Measurements from ENCODE around the gene TCP1. TPM values are rescaled to one million over a fixed set of nuclear protein-coding genes. Genes with fewer than 3 reads are reported as not detected.

The TCP1 gene
- total RNA-seq, 1 experiment from 2014 or later = 159 TPM

DNA sequence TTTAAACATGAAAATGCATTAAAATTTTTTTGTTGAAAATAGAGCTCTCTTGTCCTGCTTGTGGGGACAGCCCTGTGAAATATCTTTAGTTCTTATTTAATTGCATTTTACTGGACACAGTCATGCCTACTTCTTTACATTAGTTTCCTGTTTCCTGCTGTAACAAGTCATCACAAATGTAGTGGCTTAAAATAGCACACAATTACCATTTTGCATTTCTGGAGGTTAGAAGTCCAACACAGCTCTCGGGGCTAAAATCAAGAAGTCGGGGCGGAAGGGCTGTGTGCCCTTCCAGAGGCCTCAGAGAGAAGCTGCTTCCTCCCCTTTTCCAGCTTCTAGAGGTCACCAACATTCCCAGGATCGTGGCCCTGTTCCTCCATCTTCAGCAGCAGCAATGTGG is 40.1 kb upstream of the TCP1 start:
- Histone ChIP-seq H3K4me2 (no peak overlapping the region), H4K20me1 (ENCODE audit: insufficient read depth) (no peaks in the 10 kb centered on the region), H3K27me3 (ENCODE audit: insufficient read depth, low read depth) (no peaks in the 10 kb centered on the region; the same call in 1 of the 2 replicates), H3K4me1 (replicated peaks; ENCODE audit: insufficient read depth) (no peaks in the 10 kb centered on the region), H3K79me2 (ENCODE audit: low read depth) (no peaks in the 10 kb centered on the region), H3K4me3 (no peak overlapping the region), H3K27ac (no peak overlapping the region), H3F3A (ENCODE audit: insufficient read depth, low read depth) (no peaks in the 10 kb centered on the region), H3K36me3 (ENCODE audit: low read depth) (no peaks in the 10 kb centered on the region), H3K9me3 (ENCODE audit: insufficient read depth, low read depth) (no peaks in the 10 kb centered on the region), H2AFZ (no peak overlapping the region), H3K9me2 (ENCODE audit: insufficient read depth) (no peaks in the 10 kb centered on the region)
- intact Hi-C loops (cut with micrococcal nuclease; ENCODE audit: unreplicated experiment) = no loop called here
- TF ChIP-seq CTCF (conservative IDR thresholded peaks at IDR 0.05) (no peak), EZH2 (IDR thresholded peaks at IDR 0.05; ENCODE audit: low read depth) (no peak)
- ChIA-PET POLR2A (ENCODE audit: unreplicated experiment) (no interaction called here), CTCF (interaction anchor here (0.6 kb wide), 2 partner anchors 34 to 1256 kb away, joined by 3 to 5 read pairs; no protein-coding TSS in a partner anchor)
- no TSS peak for BruUV-seq (replicated peaks)
- no peak for DNase-seq

- no peaks in the 10 kb centered on the region for H3K36me3 ChIP-seq (ENCODE audit: low read depth)
- no peak overlapping the region for H2AFZ ChIP-seq
- TF ChIP-seq CTCF (conservative IDR thresholded peaks at IDR 0.05) = no peak
- no peak for TF ChIP-seq EZH2 (IDR thresholded peaks at IDR 0.05; ENCODE audit: low read depth)
- no peak overlapping the region for H3K27ac ChIP-seq
- H4K20me1 ChIP-seq (ENCODE audit: insufficient read depth) = no peaks in the 10 kb centered on the region
- no peak overlapping the region for H3K4me3 ChIP-seq
- no peak overlapping the region for H3K4me2 ChIP-seq
- CTCF ChIA-PET = no interaction called here
- POLR2A ChIA-PET (ENCODE audit: unreplicated experiment) = no interaction called here
- H3K79me2 ChIP-seq (ENCODE audit: low read depth) = no peaks in the 10 kb centered on the region
- no peaks in the 10 kb centered on the region for H3K9me2 ChIP-seq (ENCODE audit: insufficient read depth)
- no peaks in the 10 kb centered on the region for H3K9me3 ChIP-seq (ENCODE audit: insufficient read depth, low read depth)
- intact Hi-C loops (cut with micrococcal nuclease; ENCODE audit: unreplicated experiment) = no loop called here
- BruUV-seq (replicated peaks) = no TSS peak
- H3K4me1 ChIP-seq (replicated peaks; ENCODE audit: insufficient read depth) = no peaks in the 10 kb centered on the region
- DNase-seq = no peak
- peaks cover 4% of the 10 kb centered on the region; the same call in 1 of the 2 replicates for H3K27me3 ChIP-seq (ENCODE audit: insufficient read depth, low read depth)
- H3F3A ChIP-seq (ENCODE audit: insufficient read depth, low read depth) = no peaks in the 10 kb centered on the region
Measured at GRCh38 chr6:159828074-159828473, 38.7 kb upstream of the TCP1 start.

- no peak overlapping the region for H2AFZ ChIP-seq
- no peaks in the 10 kb centered on the region for H3K4me1 ChIP-seq (replicated peaks; ENCODE audit: insufficient read depth)
- H4K20me1 ChIP-seq (ENCODE audit: insufficient read depth) = no peaks in the 10 kb centered on the region
- no peak overlapping the region for H3K27ac ChIP-seq
- no peak for TF ChIP-seq CTCF (conservative IDR thresholded peaks at IDR 0.05)
- no peak for TF ChIP-seq EZH2 (IDR thresholded peaks at IDR 0.05; ENCODE audit: low read depth)
- CTCF ChIA-PET = no interaction called here
- BruUV-seq (replicated peaks) = no TSS peak
- H3K9me2 ChIP-seq (ENCODE audit: insufficient read depth) = no peaks in the 10 kb centered on the region
- H3K9me3 ChIP-seq (ENCODE audit: insufficient read depth, low read depth) = no peaks in the 10 kb centered on the region
- peaks cover 4% of the 10 kb centered on the region; the same call in 1 of the 2 replicates for H3K27me3 ChIP-seq (ENCODE audit: insufficient read depth, low read depth)
- H3K79me2 ChIP-seq (ENCODE audit: low read depth) = no peaks in the 10 kb centered on the region
- no peaks in the 10 kb centered on the region for H3F3A ChIP-seq (ENCODE audit: insufficient read depth, low read depth)
- intact Hi-C loops (cut with micrococcal nuclease; ENCODE audit: unreplicated experiment) = no loop called here
- no peak overlapping the region for H3K4me3 ChIP-seq
- no peak overlapping the region for H3K4me2 ChIP-seq
- H3K36me3 ChIP-seq (ENCODE audit: low read depth) = no peaks in the 10 kb centered on the region
- DNase-seq = no peak
- POLR2A ChIA-PET (ENCODE audit: unreplicated experiment) = no interaction called here
Measured at GRCh38 chr6:159826968-159827647, 37.7 kb upstream of the TCP1 start.

Data from PC-9 (cell line).